NT2/D1 (cell line): ENCODE measurements around the gene LYPD6.

ENCODE experiments used
- SUZ12 ChIP-seq: IDR thresholded peaks from 2 replicates; pipeline ENCODE4 v1.6.1; 2011; ENCODE audit not compliant: insufficient read length, insufficient read depth; ENCODE audit errors: extremely low read depth
- YY1 ChIP-seq: IDR thresholded peaks from 2 replicates; pipeline ENCODE4 v1.6.1; 2011; ENCODE audit not compliant: insufficient read length, insufficient read depth
- ZNF274 ChIP-seq: IDR thresholded peaks from 2 replicates; pipeline ENCODE4 v1.6.1; 2011; ENCODE audit warnings: mild to moderate bottlenecking, low read depth, low read length

GRCh38 chr2:149393614-149394013 is 63.2 kb downstream of the LYPD6 start:
- TF ChIP-seq YY1, result no peak
- no peak for TF ChIP-seq ZNF274
- no peak for TF ChIP-seq SUZ12
